Endometrial microvascular endothelial cells (primary cell): ENCODE measurements around the gene TCF25. TPM values are rescaled to one million over a fixed set of nuclear protein-coding genes. Genes with fewer than 3 reads are reported as not detected.
"Not testable (repeated sequence)": the region's sequence is repeated elsewhere in the genome, so short reads cannot be mapped to it uniquely, and the experiment has no call there.

ENCODE experiments used
- in situ Hi-C: cut with HindIII; loops from 2 replicates; pipeline ENCODE4 v1.10.0; 2017; ENCODE audit warnings: low sequenced_read_pairs, low pct_unique_long_range_greater_than_20kb; ENCODE audit errors: inconsistent ontology term
- total RNA-seq: library from RNA; depleted of rRNA; stranded (reverse); fragments of >200 nt; gene quantifications from one replicate; pipeline ENCODE4 v1.2.3, GENCODE V29; 2015; ENCODE audit errors: inconsistent ontology term

Gene TCF25
- total RNA-seq, 1 donor from 2014 or later, result 165 TPM

GRCh38 chr16:89924297-89924924 is 51.0 kb downstream of the TCF25 start:
- in situ Hi-C loops, result no loop called here

GRCh38 chr16:89924925-89925307 is 51.5 kb downstream of the TCF25 start:
- in situ Hi-C loops, result no loop called here

- in situ Hi-C loops, result no loop called here
These were observed 52.2 kb downstream of the TCF25 start for GRCh38 chr16:89925596-89926079.

GRCh38 chr16:89931305-89931896 is 58.0 kb downstream of the TCF25 start:
- in situ Hi-C loops, result no loop called here

- in situ Hi-C loops, result no loop called here
These were observed 58.6 kb downstream of the TCF25 start for GRCh38 chr16:89931964-89932363.

- in situ Hi-C loops, result not testable (repeated sequence)
These were observed 60.6 kb downstream of the TCF25 start for GRCh38 chr16:89934019-89934418.

GRCh38 chr16:89934611-89935553 is 61.5 kb downstream of the TCF25 start:
- in situ Hi-C loops, result no loop called here

- in situ Hi-C loops, result not testable (repeated sequence)
These were observed 62.2 kb downstream of the TCF25 start for GRCh38 chr16:89935620-89936019.

- in situ Hi-C loops, result no loop called here
These were observed 62.6 kb downstream of the TCF25 start for GRCh38 chr16:89936034-89936433.

- in situ Hi-C loops, result no loop called here
These were observed 63.1 kb downstream of the TCF25 start for GRCh38 chr16:89936508-89936907.

- in situ Hi-C loops, result no loop called here
These were observed 63.6 kb downstream of the TCF25 start for GRCh38 chr16:89936981-89937380.

GRCh38 chr16:89938175-89938885 is 64.9 kb downstream of the TCF25 start:
- in situ Hi-C loops, result no loop called here

GRCh38 chr16:89944773-89945172 is 71.4 kb downstream of the TCF25 start:
- in situ Hi-C loops, result no loop called here

- in situ Hi-C loops, result no loop called here
These were observed 72.3 kb downstream of the TCF25 start for GRCh38 chr16:89945654-89946053.

GRCh38 chr16:89946515-89946914 is 73.1 kb downstream of the TCF25 start:
- in situ Hi-C loops, result no loop called here

- in situ Hi-C loops, result no loop called here
These were observed 75.8 kb downstream of the TCF25 start for GRCh38 chr16:89949121-89949742.

- in situ Hi-C loops, result no loop called here
These were observed 76.4 kb downstream of the TCF25 start for GRCh38 chr16:89949756-89950155.

- in situ Hi-C loops, result no loop called here
These were observed 78.1 kb downstream of the TCF25 start for GRCh38 chr16:89951509-89951908.

- in situ Hi-C loops, result no loop called here
These were observed 78.7 kb downstream of the TCF25 start for GRCh38 chr16:89952049-89952448.
